GM23338 (cell line): ENCODE data around the gene SND1. TPM values are rescaled to one million over a fixed set of nuclear protein-coding genes. Genes with fewer than 3 reads are reported as not detected.

Source experiments
- ATAC-seq: fragments of 200-7000 bp; cut with Tn5 transposase; 3 replicates; pipeline ENCODE4 v1.9.1; 2020
- DNase-seq: peaks from one replicate; pipeline ENCODE4 v3.0.0-alpha.2; 2015; ENCODE audit warnings: low spot score
- H2AFZ ChIP-seq: fragments of 200-600 bp; sonication (generic); 2 replicates; pipeline ENCODE4 v1.8.0; 2016; ENCODE audit warnings: antibody characterized with exemption, mild to moderate bottlenecking, moderate library complexity
- H3F3A ChIP-seq: fragments of 200-600 bp; sonication (generic); replicated peaks from 2 replicates; pipeline ENCODE4 v1.8.0; 2017; ENCODE audit warnings: antibody characterized with exemption, mixed run types, low read depth
- H3K27ac ChIP-seq: fragments of 200-600 bp; sonication (generic); 2 replicates; pipeline ENCODE4 v1.6.1; 2016; ENCODE audit warnings: low read depth
- H3K27me3 ChIP-seq: fragments of 200-600 bp; sonication (generic); 2 replicates; pipeline ENCODE4 v1.8.0; 2016; ENCODE audit warnings: mild to moderate bottlenecking, mixed run types, moderate library complexity; ENCODE audit not compliant: insufficient read depth
- H3K36me3 ChIP-seq: fragments of 200-600 bp; sonication (generic); 2 replicates; pipeline ENCODE4 v1.8.0; 2016; ENCODE audit warnings: mild to moderate bottlenecking; ENCODE audit not compliant: insufficient read depth
- H3K4me1 ChIP-seq: fragments of 200-600 bp; sonication (generic); 2 replicates; pipeline ENCODE4 v1.8.0; 2016; ENCODE audit warnings: mild to moderate bottlenecking, moderate library complexity; ENCODE audit not compliant: insufficient read depth
- H3K4me2 ChIP-seq: fragments of 200-600 bp; sonication (generic); 2 replicates; pipeline ENCODE4 v1.7.1; 2017; ENCODE audit warnings: mixed run types
- H3K4me3 ChIP-seq: fragments of 200-600 bp; sonication (generic); 2 replicates; pipeline ENCODE4 v1.6.1; 2016; ENCODE audit warnings: mixed run types
- H3K79me2 ChIP-seq: fragments of 200-600 bp; sonication (generic); replicated peaks from 2 replicates; pipeline ENCODE4 v1.8.0; 2017; ENCODE audit warnings: mild to moderate bottlenecking; ENCODE audit not compliant: insufficient read depth
- H3K9me2 ChIP-seq: fragments of 200-600 bp; sonication (generic); 2 replicates; pipeline ENCODE4 v1.8.0; 2017; ENCODE audit not compliant: insufficient read depth
- H4K20me1 ChIP-seq: fragments of 200-600 bp; sonication (generic); replicated peaks from 2 replicates; pipeline ENCODE4 v1.8.0; 2017; ENCODE audit warnings: mild to moderate bottlenecking; ENCODE audit not compliant: insufficient read depth
- H3K27ac Mint-ChIP-seq: 2 replicates; pipeline ENCODE4 v1.8.0; 2020; ENCODE audit warnings: inconsistent platforms, mild to moderate bottlenecking, moderate library complexity, mixed read lengths
- H3K27me3 Mint-ChIP-seq: 3 replicates; pipeline ENCODE4 v1.8.0; 2022; ENCODE audit warnings: low read depth, mild to moderate bottlenecking, moderate library complexity, mixed read lengths, inconsistent platforms; ENCODE audit not compliant: insufficient read depth, poor library complexity
- H3K36me3 Mint-ChIP-seq: 3 replicates; pipeline ENCODE4 v1.8.0; 2021; ENCODE audit warnings: low read depth, mild to moderate bottlenecking, inconsistent platforms, moderate library complexity, mixed read lengths
- H3K4me1 Mint-ChIP-seq: 3 replicates; pipeline ENCODE4 v1.8.0; 2020; ENCODE audit warnings: mild to moderate bottlenecking, inconsistent platforms, mixed read lengths
- H3K4me3 Mint-ChIP-seq: 3 replicates; pipeline ENCODE4 v1.8.0; 2021; ENCODE audit warnings: moderate library complexity, mild to moderate bottlenecking, inconsistent platforms, mixed read lengths
- H3K9me3 Mint-ChIP-seq: 3 replicates; pipeline ENCODE4 v1.8.0; 2020; ENCODE audit warnings: moderate library complexity, mild to moderate bottlenecking, inconsistent platforms, mixed read lengths
- CREB1 ChIP-seq: fragments of 250-450 bp; sonication (Bioruptor Pico); IDR thresholded peaks from 2 replicates; pipeline ENCODE4 v1.5.0; 2020; ENCODE audit warnings: low read depth, mild to moderate bottlenecking, moderate library complexity
- EZH2 ChIP-seq: fragments of 200-600 bp; sonication (generic); IDR thresholded peaks from one replicate; pipeline ENCODE4 v1.8.0; 2017; ENCODE audit warnings: antibody characterized with exemption, mild to moderate bottlenecking, low read depth; ENCODE audit not compliant: unreplicated experiment
- JUNB ChIP-seq: IDR thresholded peaks from one replicate; pipeline ENCODE4 v1.6.1; 2016; ENCODE audit warnings: antibody characterized with exemption; ENCODE audit not compliant: unreplicated experiment
- NANOG ChIP-seq: IDR thresholded peaks from 2 replicates; pipeline ENCODE4 v1.6.1; 2016; ENCODE audit warnings: antibody characterized with exemption, borderline replicate concordance
- POLR2AphosphoS5 ChIP-seq: IDR thresholded peaks from 2 replicates; pipeline ENCODE4 v1.6.1; 2016; ENCODE audit warnings: antibody characterized with exemption, low read depth
- STAT1 ChIP-seq: IDR thresholded peaks from one replicate; pipeline ENCODE4 v1.6.1; 2016; ENCODE audit warnings: antibody characterized with exemption; ENCODE audit not compliant: unreplicated experiment
- ZNF114 ChIP-seq: fragments of 250-450 bp; sonication (Bioruptor Pico); IDR thresholded peaks from 2 replicates; pipeline ENCODE4 v1.5.0; 2020; ENCODE audit warnings: mild to moderate bottlenecking, moderate library complexity
- ZNF331 ChIP-seq: fragments of 250-450 bp; sonication (Bioruptor Pico); IDR thresholded peaks from 2 replicates; pipeline ENCODE4 v1.5.0; 2020; ENCODE audit warnings: low read depth, mild to moderate bottlenecking, moderate library complexity
- ZNF462 ChIP-seq: fragments of 250-450 bp; sonication (Bioruptor Pico); IDR thresholded peaks from 2 replicates; pipeline ENCODE4 v1.5.0; 2020; ENCODE audit warnings: mild to moderate bottlenecking, moderate library complexity
- polyA plus RNA-seq: library from polyadenylated mRNA; unstranded; fragments of >200 nt; fragmentation: Nextera tagmentation; extraction: Ambion mirVana; gene quantifications from 2 replicates; pipeline ENCODE4 v1.2.1, GENCODE V29; 2016
- total RNA-seq: library from RNA; depleted of rRNA; stranded (reverse); fragments of >200 nt; shearing (Covaris generic); gene quantifications from 2 replicates; pipeline ENCODE4 v1.2.3, GENCODE V29; 2014
- TF ChIP-seq, protein P1 (sequence below): IDR thresholded peaks from 2 replicates; pipeline ENCODE4 v1.6.1; 2016; ENCODE audit warnings: antibody characterized with exemption
- TF ChIP-seq, protein P2 (sequence below): IDR thresholded peaks from one replicate; pipeline ENCODE4 v1.6.1; 2018; ENCODE audit warnings: antibody characterized with exemption; ENCODE audit not compliant: unreplicated experiment

Gene SND1
- total and polyA plus RNA-seq, 2 experiments from 2014 or later = 107 to 254 TPM

- no peak for TF ChIP-seq EZH2
- TF ChIP-seq JUNB = no peak
- no peak for TF ChIP-seq ZNF331 (CRISPR knock-in tag)
- no peak for TF ChIP-seq CREB1 (CRISPR knock-in tag)
- TF ChIP-seq, protein P1, sequence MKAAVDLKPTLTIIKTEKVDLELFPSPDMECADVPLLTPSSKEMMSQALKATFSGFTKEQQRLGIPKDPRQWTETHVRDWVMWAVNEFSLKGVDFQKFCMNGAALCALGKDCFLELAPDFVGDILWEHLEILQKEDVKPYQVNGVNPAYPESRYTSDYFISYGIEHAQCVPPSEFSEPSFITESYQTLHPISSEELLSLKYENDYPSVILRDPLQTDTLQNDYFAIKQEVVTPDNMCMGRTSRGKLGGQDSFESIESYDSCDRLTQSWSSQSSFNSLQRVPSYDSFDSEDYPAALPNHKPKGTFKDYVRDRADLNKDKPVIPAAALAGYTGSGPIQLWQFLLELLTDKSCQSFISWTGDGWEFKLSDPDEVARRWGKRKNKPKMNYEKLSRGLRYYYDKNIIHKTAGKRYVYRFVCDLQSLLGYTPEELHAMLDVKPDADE = no peak
- TF ChIP-seq, protein P2, sequence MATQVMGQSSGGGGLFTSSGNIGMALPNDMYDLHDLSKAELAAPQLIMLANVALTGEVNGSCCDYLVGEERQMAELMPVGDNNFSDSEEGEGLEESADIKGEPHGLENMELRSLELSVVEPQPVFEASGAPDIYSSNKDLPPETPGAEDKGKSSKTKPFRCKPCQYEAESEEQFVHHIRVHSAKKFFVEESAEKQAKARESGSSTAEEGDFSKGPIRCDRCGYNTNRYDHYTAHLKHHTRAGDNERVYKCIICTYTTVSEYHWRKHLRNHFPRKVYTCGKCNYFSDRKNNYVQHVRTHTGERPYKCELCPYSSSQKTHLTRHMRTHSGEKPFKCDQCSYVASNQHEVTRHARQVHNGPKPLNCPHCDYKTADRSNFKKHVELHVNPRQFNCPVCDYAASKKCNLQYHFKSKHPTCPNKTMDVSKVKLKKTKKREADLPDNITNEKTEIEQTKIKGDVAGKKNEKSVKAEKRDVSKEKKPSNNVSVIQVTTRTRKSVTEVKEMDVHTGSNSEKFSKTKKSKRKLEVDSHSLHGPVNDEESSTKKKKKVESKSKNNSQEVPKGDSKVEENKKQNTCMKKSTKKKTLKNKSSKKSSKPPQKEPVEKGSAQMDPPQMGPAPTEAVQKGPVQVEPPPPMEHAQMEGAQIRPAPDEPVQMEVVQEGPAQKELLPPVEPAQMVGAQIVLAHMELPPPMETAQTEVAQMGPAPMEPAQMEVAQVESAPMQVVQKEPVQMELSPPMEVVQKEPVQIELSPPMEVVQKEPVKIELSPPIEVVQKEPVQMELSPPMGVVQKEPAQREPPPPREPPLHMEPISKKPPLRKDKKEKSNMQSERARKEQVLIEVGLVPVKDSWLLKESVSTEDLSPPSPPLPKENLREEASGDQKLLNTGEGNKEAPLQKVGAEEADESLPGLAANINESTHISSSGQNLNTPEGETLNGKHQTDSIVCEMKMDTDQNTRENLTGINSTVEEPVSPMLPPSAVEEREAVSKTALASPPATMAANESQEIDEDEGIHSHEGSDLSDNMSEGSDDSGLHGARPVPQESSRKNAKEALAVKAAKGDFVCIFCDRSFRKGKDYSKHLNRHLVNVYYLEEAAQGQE = no peak
- no peak for TF ChIP-seq POLR2AphosphoS5
- TF ChIP-seq NANOG = no peak
- TF ChIP-seq STAT1 = no peak
- no peak for TF ChIP-seq ZNF114
- no peak for TF ChIP-seq ZNF462 (CRISPR knock-in tag)
- no peaks in the 10 kb centered on the region for H3K36me3 ChIP-seq
- H3K79me2 ChIP-seq = peaks cover 99% of the 10 kb centered on the region
- no peaks in the 10 kb centered on the region for H3F3A ChIP-seq
- H3K27ac ChIP-seq = no peak overlapping the region
- H3K4me3 Mint-ChIP-seq = no peak overlapping the region
- no peak overlapping the region for H3K4me3 ChIP-seq
- peak overlapping the region; percentile 11; the same call in 1 of the 2 replicates for H3K4me2 ChIP-seq
- peak; percentile 18; the same call in 1 of the 3 replicates for ATAC-seq
- peak overlapping the region; percentile 43; the same call in 1 of the 2 replicates for H3K27ac Mint-ChIP-seq
- H3K4me1 ChIP-seq = peaks cover 31% of the 10 kb centered on the region
- no peaks in the 10 kb centered on the region for H3K9me3 Mint-ChIP-seq
- H3K27me3 Mint-ChIP-seq = no peaks in the 10 kb centered on the region
- H2AFZ ChIP-seq = no peak overlapping the region
- DNase-seq = no peak
- H3K4me1 Mint-ChIP-seq = peaks cover 44% of the 10 kb centered on the region
- no peaks in the 10 kb centered on the region for H3K27me3 ChIP-seq
- H3K36me3 Mint-ChIP-seq = no peaks in the 10 kb centered on the region
- H4K20me1 ChIP-seq = peaks cover 29% of the 10 kb centered on the region
- H3K9me2 ChIP-seq = no peaks in the 10 kb centered on the region
Observed at GRCh38 chr7:127798023-127798422, 146.0 kb downstream of the SND1 start.
